AG09309 (cell line): ENCODE data around the gene LARGE2.
"Not testable (repeated sequence)": the region's sequence is repeated elsewhere in the genome, so short reads cannot be mapped to it uniquely, and the experiment has no call there.

Experiments used
- DNase-seq: peaks from one replicate; pipeline ENCODE4 v3.0.0-alpha.2; 2010; ENCODE audit warnings: low read depth
- H3K4me3 ChIP-seq: 2 replicates; pipeline ENCODE4 v1.5.1; 2011; ENCODE audit warnings: mild to moderate bottlenecking, low read depth, low read length, moderate library complexity; ENCODE audit not compliant: control insufficient read depth
- TF ChIP-seq, protein P1 (sequence below): IDR thresholded peaks from 2 replicates; pipeline ENCODE4 v1.5.1; 2011; ENCODE audit warnings: mild to moderate bottlenecking, low read depth, low read length, inconsistent platforms; ENCODE audit not compliant: insufficient read depth, control insufficient read depth; ENCODE audit errors: missing control alignments

Gene LARGE2

DNA sequence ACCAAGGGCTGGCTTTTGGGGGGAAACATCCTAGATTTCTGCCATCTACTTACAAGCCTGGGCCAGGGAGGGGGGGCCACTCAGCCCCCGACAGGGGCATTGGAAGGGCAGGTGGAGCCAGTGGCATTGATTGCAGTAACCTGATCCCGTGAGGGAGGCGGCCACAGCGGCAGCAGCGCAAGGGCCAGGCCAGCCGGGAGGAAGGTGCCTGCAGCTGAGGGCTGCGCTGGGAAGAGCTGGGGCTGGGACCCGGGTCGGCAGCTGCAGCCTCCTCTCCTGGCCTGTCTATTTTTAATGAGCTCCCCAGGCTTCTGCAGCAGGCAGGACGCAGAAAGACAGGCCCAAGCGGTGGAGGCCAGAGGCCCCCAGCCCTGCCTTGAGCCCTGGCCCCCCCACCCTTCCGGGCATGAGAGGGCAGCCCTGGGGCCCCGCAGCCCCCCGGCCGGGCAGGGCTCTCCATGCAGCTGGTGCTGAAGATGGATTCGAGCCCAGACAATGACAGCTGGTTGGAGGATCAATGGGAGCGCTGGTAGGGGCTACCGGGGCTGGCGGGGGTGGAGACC, 26.0 kb upstream of the LARGE2 start:
- no peak for DNase-seq
- no peak overlapping the region for H3K4me3 ChIP-seq
- TF ChIP-seq, protein P1, sequence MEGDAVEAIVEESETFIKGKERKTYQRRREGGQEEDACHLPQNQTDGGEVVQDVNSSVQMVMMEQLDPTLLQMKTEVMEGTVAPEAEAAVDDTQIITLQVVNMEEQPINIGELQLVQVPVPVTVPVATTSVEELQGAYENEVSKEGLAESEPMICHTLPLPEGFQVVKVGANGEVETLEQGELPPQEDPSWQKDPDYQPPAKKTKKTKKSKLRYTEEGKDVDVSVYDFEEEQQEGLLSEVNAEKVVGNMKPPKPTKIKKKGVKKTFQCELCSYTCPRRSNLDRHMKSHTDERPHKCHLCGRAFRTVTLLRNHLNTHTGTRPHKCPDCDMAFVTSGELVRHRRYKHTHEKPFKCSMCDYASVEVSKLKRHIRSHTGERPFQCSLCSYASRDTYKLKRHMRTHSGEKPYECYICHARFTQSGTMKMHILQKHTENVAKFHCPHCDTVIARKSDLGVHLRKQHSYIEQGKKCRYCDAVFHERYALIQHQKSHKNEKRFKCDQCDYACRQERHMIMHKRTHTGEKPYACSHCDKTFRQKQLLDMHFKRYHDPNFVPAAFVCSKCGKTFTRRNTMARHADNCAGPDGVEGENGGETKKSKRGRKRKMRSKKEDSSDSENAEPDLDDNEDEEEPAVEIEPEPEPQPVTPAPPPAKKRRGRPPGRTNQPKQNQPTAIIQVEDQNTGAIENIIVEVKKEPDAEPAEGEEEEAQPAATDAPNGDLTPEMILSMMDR, result no peak

DNA sequence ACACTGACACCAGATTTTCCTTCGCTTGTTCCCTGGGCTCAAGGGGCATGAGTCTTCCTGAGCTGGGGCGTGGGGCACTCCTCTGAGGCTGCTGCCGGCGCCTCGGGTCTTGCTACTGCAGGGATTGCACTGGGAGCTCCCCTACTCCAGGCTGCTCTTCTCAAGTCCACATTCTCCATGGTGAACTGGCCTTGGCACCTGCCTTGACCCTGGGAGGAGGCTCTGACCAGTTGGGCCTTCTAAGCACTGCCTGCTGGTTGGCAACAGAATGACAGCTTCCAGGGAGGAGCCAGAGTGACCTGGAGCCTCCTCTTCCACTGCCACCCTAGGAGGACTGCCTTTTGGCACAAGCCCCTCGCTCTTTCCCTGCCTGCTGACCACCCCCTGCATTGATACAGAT, 24.9 kb upstream of the LARGE2 start:
- no peak overlapping the region for H3K4me3 ChIP-seq
- DNase-seq, result no peak
- TF ChIP-seq, protein P1, result no peak

DNA sequence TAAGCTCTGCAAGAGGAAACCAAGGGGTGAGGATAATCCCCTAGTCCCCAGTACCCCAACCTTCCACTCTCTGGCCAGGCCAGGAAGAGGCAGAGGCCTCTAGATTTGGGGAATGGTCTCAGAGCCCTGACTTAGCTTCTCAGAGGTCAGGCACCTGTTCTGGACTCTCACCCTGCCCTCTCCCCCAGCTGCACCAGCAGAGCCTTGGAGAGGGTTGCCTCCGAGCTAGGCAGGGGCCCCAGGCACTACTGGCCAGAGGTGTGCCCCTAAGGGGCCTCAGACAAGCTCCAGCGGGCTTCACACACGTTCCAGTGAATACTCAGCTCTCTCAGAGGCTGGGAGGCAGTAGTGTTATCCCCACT, 23.4 kb upstream of the LARGE2 start:
- TF ChIP-seq, protein P1, result no peak
- no peak for DNase-seq
- H3K4me3 ChIP-seq, result no peak overlapping the region

DNA sequence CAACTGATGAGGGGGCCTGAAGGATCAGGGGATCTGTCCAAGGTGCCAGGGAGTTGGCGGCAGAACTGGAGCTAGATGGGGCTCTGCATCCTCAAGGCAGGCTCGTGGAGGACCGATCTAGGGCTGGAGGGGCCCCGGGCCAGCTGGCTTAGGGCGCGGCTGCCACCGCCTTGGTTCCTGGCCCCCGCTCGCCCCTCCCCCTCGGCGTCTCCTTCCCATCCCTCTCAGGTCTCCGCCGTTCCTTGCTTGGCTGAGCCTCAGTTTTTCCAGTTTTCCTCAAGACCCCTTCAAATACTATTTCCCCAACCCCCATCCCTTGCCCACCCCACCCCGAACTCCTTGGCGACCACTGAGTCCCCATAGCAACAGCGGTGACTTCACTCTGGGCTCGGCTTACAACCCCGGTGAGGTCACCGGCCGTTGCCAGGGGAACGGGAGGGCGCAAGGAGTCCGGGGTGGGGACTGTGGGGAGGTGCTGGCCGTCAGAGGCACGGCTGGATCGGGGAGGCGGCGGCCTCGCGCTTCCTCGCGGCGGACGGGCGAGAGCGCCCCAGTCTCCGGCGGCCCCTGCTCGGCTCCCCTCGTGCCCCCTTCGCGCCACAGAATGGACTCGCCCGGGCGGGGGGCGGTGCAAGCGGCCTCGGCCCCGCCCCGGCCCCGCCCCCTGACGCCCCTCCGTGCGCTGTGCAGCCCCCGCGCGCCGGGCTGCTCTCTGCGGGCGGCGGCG, 22.8 kb upstream of the LARGE2 start:
- peak; percentile 39 for DNase-seq
- TF ChIP-seq, protein P1, result no peak
- peak overlapping the region; percentile 40 for H3K4me3 ChIP-seq

DNA sequence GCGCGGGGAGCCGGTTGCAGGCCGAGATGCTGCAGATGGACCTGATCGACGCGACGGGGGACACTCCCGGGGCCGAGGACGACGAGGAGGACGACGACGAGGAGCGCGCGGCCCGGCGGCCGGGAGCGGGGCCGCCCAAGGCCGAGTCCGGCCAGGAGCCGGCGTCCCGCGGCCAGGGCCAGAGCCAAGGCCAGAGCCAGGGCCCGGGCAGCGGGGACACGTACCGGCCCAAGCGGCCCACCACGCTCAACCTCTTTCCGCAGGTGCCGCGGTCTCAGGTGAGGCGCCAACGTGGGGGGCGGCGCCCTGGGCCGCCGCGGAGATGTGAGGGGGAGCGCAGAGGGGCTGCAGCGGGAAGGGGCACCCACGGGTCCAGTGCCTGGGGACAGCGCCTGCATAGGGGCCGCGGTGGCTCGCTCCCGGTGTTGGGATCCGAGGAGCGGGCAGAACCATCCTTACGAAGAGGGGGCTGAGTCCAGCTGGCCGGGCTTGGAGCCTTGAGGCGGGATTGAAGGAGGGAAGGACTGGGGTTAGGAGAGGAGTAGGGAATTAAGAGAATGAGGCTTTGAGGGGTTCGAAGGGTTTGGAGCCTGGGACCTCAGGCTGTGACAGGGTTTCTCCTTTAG, 22.2 kb upstream of the LARGE2 start:
- H3K4me3 ChIP-seq, result peak overlapping the region; percentile 55
- DNase-seq, result not testable (repeated sequence)

DNA sequence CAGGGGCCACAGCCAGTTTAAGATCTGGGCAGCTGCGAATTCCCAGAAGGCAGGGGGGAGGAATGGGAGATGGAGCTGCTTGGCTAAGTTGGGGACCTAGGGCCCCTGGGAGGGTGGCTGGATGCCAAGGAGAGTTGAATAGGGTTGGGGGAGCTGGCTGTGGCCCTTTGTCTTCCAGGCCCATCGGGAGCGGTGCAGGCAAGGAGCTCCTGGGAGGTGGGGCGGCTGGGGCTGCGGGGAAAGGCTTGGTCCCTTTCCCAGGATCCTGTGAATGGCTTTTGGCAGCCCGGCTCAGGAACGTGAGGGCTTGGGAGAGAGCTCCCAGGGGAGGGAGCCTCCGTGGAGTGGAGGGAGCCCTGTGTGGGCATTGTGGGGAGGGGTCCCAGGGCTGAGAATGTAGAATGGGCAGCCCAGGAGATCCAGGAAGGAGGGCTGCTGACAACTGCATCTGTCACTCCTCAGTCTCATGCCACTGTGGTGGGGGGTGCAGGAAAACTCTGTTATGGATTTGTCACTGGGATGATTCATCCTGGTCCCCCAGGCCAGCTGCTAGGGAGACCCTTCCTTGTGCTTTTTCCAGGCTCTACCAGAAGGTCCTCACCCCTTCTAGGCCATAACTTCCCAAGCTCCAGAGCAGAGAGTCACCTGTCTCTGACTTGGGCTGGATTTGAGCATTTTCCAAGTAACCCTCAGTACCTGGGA, 21.4 kb upstream of the LARGE2 start:
- H3K4me3 ChIP-seq, result peak overlapping the region; percentile 55
- TF ChIP-seq, protein P1, result no peak
- no peak for DNase-seq

DNA sequence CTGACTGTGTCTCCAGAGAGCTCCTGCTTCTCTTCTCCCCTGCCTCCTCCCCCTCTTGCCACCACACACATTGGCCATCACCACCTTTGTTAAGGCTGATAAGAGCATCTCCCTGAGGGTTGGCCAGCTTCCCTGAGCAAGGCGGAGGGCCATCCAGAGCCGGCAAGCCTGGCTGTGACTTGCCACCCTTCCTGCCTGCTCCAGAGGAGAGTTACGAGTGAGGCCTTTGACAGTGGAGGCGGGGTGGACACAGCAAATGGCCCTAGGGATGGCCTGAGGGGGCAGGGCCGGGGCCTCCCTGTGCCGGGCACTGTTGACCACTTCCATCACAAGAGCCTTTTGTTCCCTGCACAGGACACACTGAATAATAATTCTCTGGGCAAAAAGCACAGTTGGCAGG, 20.8 kb upstream of the LARGE2 start:
- H3K4me3 ChIP-seq, result no peak overlapping the region
- TF ChIP-seq, protein P1, result no peak
- no peak for DNase-seq
